ENCODE data around the gene M1AP. TPM values are rescaled to one million over a fixed set of nuclear protein-coding genes. Genes with fewer than 3 reads are reported as not detected.

M1AP gene
- total and polyA plus RNA-seq, 9 donors = 0.36 to 0.72 (median 0.45) TPM; not detected in 3

DNA sequence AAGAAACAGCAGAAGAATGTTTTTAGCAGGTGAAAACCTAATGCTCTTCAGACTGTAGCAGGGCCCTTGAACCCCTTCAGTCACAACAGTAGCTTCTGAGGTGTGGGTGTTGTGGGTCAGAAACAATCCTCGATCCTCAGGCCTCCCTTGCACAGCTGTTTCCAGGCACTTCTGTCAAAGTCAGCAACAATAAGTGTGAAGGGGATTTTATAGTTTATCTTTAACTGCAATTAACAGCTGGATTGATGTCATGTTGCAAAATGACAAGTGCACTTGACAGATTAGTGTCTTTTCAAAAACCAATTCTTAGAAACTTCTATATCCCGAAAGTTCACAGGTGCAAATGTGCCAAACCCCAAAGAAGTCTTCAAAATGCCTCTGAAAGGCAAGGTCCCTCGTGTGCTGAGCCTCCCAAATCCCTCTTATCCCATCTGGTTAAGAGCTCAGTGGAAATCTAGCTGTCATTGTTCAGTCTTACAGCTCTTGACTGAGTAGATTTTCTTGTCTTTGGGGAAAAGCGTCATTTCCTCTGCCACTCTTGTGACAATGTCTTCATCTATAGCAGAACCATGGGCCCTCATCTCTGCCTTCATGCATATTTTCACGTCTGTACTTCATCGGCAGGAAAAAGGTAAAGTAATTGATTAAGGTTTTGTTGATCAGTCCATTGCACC, 29.6 kb downstream of the M1AP start:
- Histone ChIP-seq H3K4me3 (no peak overlapping the region), H3K27me3 (no peaks in the 10 kb centered on the region), H3K27ac (no peak overlapping the region), H3K36me3 (no peaks in the 10 kb centered on the region), H3K9me3 (no peaks in the 10 kb centered on the region), H3K4me1 (ENCODE audit: insufficient read depth) (no peaks in the 10 kb centered on the region)
- intact Hi-C loops (cut with DNase I) = no loop called here
- no peak for DNase-seq
- WGBS, 3 donors = 68 to 79% (median 77%) methylated on average over 6 of the region's 6 CpGs
- TF ChIP-seq POLR2A (IDR thresholded peaks at IDR 0.05) (no peak), EP300 (IDR thresholded peaks at IDR 0.05) (no peak)
- TF ChIP-seq, protein P1, sequence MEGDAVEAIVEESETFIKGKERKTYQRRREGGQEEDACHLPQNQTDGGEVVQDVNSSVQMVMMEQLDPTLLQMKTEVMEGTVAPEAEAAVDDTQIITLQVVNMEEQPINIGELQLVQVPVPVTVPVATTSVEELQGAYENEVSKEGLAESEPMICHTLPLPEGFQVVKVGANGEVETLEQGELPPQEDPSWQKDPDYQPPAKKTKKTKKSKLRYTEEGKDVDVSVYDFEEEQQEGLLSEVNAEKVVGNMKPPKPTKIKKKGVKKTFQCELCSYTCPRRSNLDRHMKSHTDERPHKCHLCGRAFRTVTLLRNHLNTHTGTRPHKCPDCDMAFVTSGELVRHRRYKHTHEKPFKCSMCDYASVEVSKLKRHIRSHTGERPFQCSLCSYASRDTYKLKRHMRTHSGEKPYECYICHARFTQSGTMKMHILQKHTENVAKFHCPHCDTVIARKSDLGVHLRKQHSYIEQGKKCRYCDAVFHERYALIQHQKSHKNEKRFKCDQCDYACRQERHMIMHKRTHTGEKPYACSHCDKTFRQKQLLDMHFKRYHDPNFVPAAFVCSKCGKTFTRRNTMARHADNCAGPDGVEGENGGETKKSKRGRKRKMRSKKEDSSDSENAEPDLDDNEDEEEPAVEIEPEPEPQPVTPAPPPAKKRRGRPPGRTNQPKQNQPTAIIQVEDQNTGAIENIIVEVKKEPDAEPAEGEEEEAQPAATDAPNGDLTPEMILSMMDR (IDR thresholded peaks at IDR 0.05) = no peak

DNA sequence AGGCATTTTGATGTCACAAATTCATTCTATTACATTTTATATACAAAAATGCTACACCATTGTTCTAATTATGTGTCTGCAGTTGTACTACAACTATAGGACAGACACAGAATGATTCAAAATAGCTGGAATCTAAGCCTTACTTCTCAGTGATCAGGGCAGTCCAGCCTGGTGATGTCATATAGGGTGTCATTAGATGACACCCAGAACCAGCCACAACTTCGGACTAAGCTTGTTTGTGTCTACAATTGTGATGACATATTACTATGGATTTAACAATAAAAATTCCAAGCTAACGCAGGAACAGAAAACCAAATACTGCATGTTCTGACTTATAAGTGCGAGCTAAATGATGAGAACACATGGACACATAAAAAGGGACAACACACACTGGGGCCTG, 31.0 kb downstream of the M1AP start:
- intact Hi-C loops (cut with DNase I) = no loop called here
- H3K27me3 ChIP-seq = no peaks in the 10 kb centered on the region
- no peak for TF ChIP-seq EP300 (IDR thresholded peaks at IDR 0.05)
- TF ChIP-seq, protein P1 (IDR thresholded peaks at IDR 0.05) = no peak
- TF ChIP-seq POLR2A (IDR thresholded peaks at IDR 0.05) = no peak
- no peaks in the 10 kb centered on the region for H3K4me1 ChIP-seq (ENCODE audit: insufficient read depth)
- no peak for DNase-seq
- H3K27ac ChIP-seq = no peak overlapping the region
- H3K4me3 ChIP-seq = no peak overlapping the region
- H3K36me3 ChIP-seq = no peaks in the 10 kb centered on the region
- WGBS, 3 donors = 78 to 86% (median 86%) methylated on average over 3 of the region's 3 CpGs
- H3K9me3 ChIP-seq = no peaks in the 10 kb centered on the region

DNA sequence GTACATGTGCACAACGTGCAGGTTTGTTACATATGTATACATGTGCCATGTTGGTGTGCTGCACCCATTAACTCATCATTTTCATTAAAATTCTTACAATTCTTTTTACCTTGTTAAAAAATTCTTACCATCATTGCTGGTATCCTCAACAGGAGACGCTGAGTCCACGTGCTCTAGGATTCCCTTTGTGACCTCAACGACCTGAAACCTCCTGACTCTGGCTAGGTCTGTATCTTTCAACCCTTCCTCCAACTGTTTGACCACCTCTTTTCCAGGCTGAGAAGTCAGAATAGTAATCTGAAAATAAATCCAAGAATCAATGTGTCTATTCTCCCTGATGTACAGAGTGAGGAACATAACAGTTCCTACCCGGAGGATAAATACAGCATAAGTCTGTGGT, 41.2 kb downstream of the M1AP start:
- no peaks in the 10 kb centered on the region for H3K27me3 ChIP-seq
- 37 to 49% (median 39%) methylated on average over 5 of the region's 5 CpGs for WGBS, 3 donors
- H3K36me3 ChIP-seq = no peaks in the 10 kb centered on the region
- no peak for DNase-seq
- H3K4me3 ChIP-seq = no peak overlapping the region
- TF ChIP-seq, protein P1 (IDR thresholded peaks at IDR 0.05) = no peak
- TF ChIP-seq POLR2A (IDR thresholded peaks at IDR 0.05) (no peak), EP300 (IDR thresholded peaks at IDR 0.05) (no peak)
- intact Hi-C loops (cut with DNase I) = loop anchor here in 1 of 4 donors (5.0 kb wide), 1 partner anchor 1835 kb away; no protein-coding TSS in a partner anchor
- H3K9me3 ChIP-seq = no peaks in the 10 kb centered on the region
- no peak overlapping the region for H3K27ac ChIP-seq
- no peaks in the 10 kb centered on the region for H3K4me1 ChIP-seq (ENCODE audit: insufficient read depth)

DNA sequence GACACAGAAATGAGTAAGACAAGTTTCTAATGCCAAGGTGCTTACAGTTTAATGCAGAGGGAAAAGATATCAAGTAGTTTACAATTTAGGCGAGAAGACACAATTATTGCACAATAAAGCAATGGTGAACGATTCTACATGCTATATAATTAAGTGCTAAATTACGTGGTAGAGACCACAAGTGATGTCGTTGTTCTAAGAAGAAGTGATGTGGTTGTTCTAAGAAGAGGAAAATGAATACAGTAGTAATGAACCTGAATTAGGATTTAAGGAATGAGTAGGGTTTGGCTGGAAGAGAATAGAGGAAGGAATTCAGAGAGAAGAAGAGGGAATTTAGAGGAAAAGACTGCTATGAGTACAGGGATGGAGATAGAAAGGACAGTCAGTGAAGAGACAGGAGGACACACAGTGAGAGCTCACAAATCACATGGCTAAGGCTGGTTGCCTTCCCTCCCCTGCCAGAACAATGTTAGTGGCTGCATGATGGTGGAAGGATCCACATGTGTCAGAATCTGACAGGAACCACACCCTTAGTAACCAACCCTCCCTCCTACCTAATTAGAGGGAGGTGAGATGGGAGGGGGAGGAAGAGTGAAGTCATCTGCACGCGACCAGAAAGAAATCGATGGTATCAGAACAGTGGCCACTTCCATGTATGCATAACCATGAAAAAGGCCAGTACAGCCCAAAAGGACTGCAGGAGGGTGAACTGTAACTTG, 44.7 kb downstream of the M1AP start:
- DNase-seq = no peak
- H3K9me3 ChIP-seq = no peaks in the 10 kb centered on the region
- no peaks in the 10 kb centered on the region for H3K36me3 ChIP-seq
- intact Hi-C loops (cut with DNase I) = no loop called here
- no peaks in the 10 kb centered on the region for H3K27me3 ChIP-seq
- TF ChIP-seq EP300 (IDR thresholded peaks at IDR 0.05) (no peak), POLR2A (IDR thresholded peaks at IDR 0.05) (no peak)
- TF ChIP-seq, protein P1 (IDR thresholded peaks at IDR 0.05) = no peak
- no peak overlapping the region for H3K27ac ChIP-seq
- H3K4me3 ChIP-seq = no peak overlapping the region
- H3K4me1 ChIP-seq (ENCODE audit: insufficient read depth) = no peaks in the 10 kb centered on the region
- WGBS, 3 donors = 68 to 75% (median 71%) methylated on average over 7 of the region's 7 CpGs
